Measurements from ENCODE around the gene LIMS2.

Gene LIMS2

DNA sequence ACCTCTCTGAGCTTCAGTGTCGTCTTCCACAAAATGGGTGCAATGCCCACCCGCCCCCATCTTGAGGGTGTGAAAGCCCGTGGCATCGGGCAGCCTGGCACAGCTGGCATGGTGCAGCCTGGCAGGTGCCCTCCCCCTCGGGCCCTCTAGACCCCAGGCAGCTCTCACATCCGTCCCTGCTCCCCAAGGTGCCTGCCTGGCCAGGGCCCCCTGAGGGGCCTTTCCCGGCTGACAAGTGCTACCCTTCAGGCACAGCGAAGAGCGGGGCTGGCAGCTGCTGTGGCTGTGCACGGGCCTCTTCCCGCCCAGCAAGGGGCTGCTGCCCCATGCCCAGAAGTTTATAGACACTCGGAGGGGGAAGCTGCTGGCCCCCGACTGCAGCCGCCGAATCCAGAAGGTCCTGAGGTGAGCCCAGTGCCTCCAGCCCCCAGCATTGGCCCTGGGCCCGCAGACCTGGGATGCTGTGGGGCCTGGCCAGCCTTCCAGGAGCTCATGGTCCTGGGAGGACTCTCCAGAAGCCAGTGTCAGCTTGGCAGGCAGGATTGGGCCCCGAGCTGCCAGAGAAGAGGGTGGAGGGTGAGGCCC, 43.2 kb downstream of the LIMS2 start:
- DNase-seq, result no peak

GRCh38 chr2:127631541-127631996, 43.8 kb downstream of the LIMS2 start:
- no peak for DNase-seq

GRCh38 chr2:127630864-127631540, 44.3 kb downstream of the LIMS2 start:
- DNase-seq, result no peak

DNA sequence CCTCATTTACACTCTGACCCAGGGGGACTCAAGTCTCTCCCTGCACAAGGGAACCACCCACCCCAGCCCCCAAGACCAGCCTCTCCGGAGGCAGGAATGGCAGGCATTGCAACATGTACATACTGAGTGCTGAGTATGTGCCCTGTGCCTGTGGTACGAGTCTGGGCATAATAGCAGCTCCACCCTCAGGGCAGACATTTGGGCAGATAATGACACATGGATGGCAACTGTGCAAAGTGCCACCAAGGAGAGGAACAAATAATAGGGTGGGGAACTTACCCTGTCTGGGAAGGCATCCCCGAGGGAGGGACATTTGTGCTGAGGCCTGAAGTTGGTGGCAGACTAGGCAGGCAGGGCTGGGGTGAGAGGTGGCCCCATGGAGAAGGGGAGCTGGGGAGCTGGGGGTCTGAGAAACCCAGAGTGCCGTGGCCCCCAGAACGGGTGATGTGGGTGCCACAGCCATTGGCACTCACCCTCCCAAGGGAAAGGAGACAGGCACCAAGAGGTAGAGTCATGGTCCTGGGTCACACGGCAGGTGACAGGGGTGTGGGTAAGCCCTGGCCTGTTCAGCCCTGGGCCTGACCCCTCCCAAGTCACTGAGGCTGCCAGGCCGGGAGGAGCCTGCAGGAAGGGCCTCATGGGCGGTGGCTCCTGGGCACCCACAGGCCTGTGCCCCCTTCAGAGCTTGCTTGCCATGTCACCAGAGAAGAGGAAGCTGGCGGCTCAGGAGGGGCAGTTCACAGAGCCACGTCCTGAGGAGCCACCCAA, 45.0 kb downstream of the LIMS2 start:
- DNase-seq, result no peak

GRCh38 chr2:127629637-127630036, 45.7 kb downstream of the LIMS2 start:
- DNase-seq, result no peak

GRCh38 chr2:127628767-127629614, 46.3 kb downstream of the LIMS2 start:
- DNase-seq, result no peak

- no peak for DNase-seq
These were observed 47.4 kb downstream of the LIMS2 start for GRCh38 chr2:127627740-127628571.

GRCh38 chr2:127626917-127627739, 48.2 kb downstream of the LIMS2 start:
- no peak for DNase-seq

DNA sequence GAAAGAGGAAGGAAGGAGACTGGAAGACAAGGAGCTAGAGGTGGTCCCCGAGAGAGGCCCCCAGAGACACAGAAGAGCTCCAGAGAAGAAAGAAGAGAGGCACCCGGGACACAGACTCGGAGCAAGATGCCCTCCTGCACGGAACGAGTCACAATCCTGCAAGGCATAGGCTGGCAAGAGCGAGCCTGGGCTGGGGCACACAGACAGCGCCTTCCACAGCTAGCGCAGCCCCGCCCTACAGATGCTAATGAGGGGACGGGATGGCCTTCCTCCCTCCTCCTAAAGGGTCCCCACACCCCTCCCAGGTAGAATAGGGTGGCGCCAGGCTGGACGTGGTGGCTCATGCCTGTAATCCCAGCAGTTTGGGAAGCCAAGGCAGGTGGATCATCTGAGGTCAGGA, 49.2 kb downstream of the LIMS2 start:
- DNase-seq, result no peak

DNA sequence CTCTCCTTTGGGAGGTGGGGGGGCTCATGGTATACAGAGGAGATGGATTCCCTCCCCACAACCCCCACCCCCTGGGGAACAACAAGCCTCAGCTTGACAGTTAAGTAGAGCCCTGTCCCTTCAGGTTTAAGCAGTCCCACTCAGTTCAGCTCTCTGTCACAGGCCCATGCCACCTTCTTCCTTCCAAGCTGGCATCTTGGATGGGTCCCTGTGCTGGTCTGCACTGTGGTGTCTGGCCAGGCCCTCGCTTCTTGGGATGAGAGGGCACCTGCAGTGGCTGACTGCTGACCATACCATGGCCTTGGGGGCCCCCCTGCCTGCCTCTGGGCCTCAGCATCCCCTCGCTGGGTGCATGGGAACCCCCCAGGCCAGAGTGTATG, 49.8 kb downstream of the LIMS2 start:
- no peak for DNase-seq

DNA sequence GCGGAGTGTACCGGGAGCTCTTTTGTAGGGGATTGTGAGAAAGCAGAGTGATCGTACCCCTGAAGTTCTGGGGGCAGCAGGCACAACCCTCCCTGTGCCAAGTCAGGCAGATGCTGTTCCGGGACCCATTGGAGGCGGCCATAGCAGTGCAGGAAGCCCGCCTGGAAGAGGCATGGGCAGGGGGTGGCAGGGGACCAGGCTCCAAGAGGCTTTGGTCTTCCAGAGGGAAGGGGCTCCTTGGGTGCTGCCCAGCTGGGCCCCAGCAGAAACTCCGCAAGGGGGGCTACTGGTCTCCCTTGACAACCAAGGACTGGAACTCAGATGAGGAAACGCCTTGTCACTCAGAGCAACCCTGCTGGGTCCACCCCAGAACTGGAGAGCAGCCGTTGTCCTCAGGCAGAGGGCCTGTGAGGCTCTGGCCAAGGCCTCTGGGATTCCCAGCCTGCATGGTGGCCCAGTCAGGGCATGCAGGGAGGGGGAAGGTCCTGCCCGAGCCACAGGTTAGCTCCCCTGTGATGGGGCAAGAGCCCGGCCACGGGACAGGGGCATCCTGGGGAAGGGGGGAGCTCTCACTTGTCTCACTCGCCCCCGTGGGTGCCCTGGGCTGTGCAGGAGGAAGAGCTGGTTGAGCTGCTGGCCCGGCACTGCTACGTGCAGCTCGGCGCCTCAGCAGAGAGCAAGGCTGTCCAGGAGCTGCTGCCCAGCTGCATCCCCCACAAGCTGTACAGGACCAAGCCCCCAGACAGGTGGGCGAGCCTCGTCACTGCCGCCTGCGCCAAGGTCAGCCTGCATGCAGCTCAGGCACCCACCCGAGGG, 50.4 kb downstream of the LIMS2 start:
- no peak for DNase-seq

GRCh38 chr2:127624320-127624755, 51.0 kb downstream of the LIMS2 start:
- DNase-seq, result no peak

GRCh38 chr2:127623388-127624319, 51.7 kb downstream of the LIMS2 start:
- DNase-seq, result no peak

- DNase-seq, result no peak
These were observed 52.6 kb downstream of the LIMS2 start for GRCh38 chr2:127622561-127623387.

- DNase-seq, result no peak
These were observed 53.3 kb downstream of the LIMS2 start for GRCh38 chr2:127621981-127622431.

DNA sequence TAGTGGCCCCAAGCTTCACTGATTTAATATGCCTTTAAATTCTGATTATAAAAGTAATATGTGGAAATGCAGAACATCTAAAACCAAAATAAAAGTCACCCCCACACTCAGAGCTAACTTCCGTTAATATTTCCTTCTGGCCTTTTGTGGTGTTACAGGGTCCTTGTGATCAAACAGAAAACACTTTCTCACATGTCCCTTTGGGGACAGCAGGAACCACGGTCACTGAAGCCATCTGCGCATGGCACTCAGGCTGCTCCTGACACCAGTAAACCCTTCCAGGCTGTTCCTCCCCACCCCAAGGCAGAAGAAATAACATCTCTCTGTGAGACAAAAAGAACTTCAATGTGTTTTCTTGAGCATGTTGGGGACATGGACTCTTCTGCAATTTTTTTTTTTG, 54.5 kb downstream of the LIMS2 start:
- no peak for DNase-seq

DNA sequence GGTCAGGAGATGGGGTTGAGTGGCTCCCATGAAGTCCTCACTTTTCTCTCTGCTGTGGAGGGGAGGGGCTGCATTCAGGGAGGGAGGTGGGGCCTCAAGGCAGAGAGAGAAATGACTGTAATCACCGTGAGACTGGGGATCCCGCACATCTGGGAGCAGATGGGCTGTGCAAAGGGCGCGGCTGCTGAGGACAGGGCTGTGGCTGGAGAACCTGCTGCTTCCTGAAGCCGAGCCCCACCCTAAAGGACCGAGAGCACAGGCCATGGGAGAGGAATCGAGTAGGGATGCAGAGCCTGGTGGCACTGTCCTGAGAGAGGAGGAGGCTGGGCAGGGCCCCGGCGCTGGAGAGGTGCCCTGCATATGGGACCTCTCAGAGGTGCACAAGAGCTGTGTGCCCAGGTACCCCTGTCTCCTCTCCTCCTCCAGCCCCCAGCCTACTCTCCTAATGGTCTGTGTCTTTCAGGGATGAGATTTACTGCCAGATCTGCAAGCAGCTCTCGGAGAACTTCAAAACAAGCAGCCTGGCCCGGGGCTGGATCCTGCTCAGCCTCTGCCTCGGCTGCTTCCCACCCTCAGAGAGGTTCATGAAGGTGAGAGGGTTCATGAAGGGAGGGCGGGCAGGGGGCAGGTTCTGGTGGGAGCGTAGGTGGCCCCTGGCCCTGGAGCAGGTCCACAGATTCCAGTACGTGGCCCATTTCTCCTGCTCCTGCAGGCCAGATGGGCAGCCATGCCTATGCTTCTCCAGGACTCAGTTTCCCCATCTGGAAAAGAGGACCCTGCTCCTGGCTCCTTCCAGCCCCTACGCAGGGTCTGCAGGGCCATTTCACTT, 55.2 kb downstream of the LIMS2 start:
- DNase-seq, result no peak
